Sigmoid colon (tissue), 7 donors: ENCODE measurements around the gene YPEL2. TPM values are rescaled to one million over a fixed set of nuclear protein-coding genes. Genes with fewer than 3 reads are reported as not detected.
A peak's percentile ranks its signal among the peaks of the same experiment; 100 is the strongest.

Experiments used
- DNase-seq: peaks from one replicate; pipeline ENCODE4 v3.0.0-alpha.2; 2019
- H3K27ac ChIP-seq, 4 donors: fragments of 200-600 bp; sonication (generic); one replicate each; pipeline ENCODE4 v1.5.1; 2016 to 2019; ENCODE audit warnings: mild to moderate bottlenecking in 1 of 4
- H3K27me3 ChIP-seq, 3 donors: fragments of 200-600 bp; sonication (generic); one replicate each; pipeline ENCODE4 v1.5.1; 2019; ENCODE audit warnings: mild to moderate bottlenecking in 1 of 3
- H3K36me3 ChIP-seq, 4 donors: fragments of 200-600 bp; sonication (generic); one replicate each; pipeline ENCODE4 v1.5.1; 2016 to 2019
- H3K4me1 ChIP-seq, 4 donors: fragments of 200-600 bp; sonication (generic); one replicate each; pipeline ENCODE4 v1.5.1; 2017 to 2019
- H3K4me3 ChIP-seq, 4 donors: fragments of 200-600 bp; sonication (generic); one replicate each; pipeline ENCODE4 v1.5.1; 2017 to 2019; ENCODE audit warnings: mild to moderate bottlenecking in 2 of 4, moderate library complexity in 1 of 4
- H3K9me3 ChIP-seq, 4 donors: fragments of 200-600 bp in 3 of 4; sonication (generic) in 3 of 4; one replicate each; pipeline versions ENCODE4 v1.5.1 to v1.6.1; 2013 to 2019
- CTCF ChIP-seq, 4 experiments: fragments of 450-650 bp in 3 of 4; fragments of 200-600 bp in 1 of 4; IDR thresholded peaks; one replicate each; pipeline ENCODE4 v1.5.1; 2016 to 2019; ENCODE audit warnings: antibody characterized with exemption in 4 of 4, mild to moderate bottlenecking in 3 of 4, moderate library complexity in 2 of 4
- EP300 ChIP-seq, 4 donors: sonication (generic); formaldehyde crosslinking; IDR thresholded peaks; one replicate each; pipeline ENCODE4 v1.6.1; 2017; ENCODE audit warnings: antibody characterized with exemption in 4 of 4
- POLR2A ChIP-seq, 2 donors: fragments of 450-650 bp; IDR thresholded peaks; one replicate each; pipeline ENCODE4 v1.6.1; 2016; ENCODE audit warnings: antibody characterized with exemption in 2 of 2, mild to moderate bottlenecking in 2 of 2, moderate library complexity in 2 of 2
- POLR2AphosphoS5 ChIP-seq, 4 donors: sonication (generic); formaldehyde crosslinking; IDR thresholded peaks; one replicate each; pipeline ENCODE4 v1.6.1; 2017; ENCODE audit warnings: antibody characterized with exemption in 4 of 4
- WGBS, 2 donors: extraction: QIAGEN DNeasy Blood & Tissue Kit; methylation state at CpG; one replicate each; pipeline ENCODE4 v1.1.7; 2013; 5-methylcytosine and 5-hydroxymethylcytosine counted together
- intact Hi-C: fragments of 100-400 bp; cut with DNase I; formaldehyde crosslinking; loops from one replicate; pipeline ENCODE4 v1.15.1; 2023
- polyA plus RNA-seq, 3 donors: library from polyadenylated mRNA; stranded (reverse); fragments of 200-250 nt; gene quantifications; one replicate each; pipeline ENCODE4 v1.2.3, GENCODE V29; 2013
- total RNA-seq, 4 donors: library from RNA; depleted of rRNA; stranded (reverse); fragments of >200 nt; gene quantifications; one replicate each; pipeline ENCODE4 v1.1.0, GENCODE V29; 2016
- donor health status: healthy with polysubstance abuse.
- donor health status: Bipolar disorder and iron deficiency.
- donor health status: healthy.

Gene YPEL2
- total and polyA plus RNA-seq, 7 donors = 10.2 to 35.7 (median 25.8) TPM

DNA sequence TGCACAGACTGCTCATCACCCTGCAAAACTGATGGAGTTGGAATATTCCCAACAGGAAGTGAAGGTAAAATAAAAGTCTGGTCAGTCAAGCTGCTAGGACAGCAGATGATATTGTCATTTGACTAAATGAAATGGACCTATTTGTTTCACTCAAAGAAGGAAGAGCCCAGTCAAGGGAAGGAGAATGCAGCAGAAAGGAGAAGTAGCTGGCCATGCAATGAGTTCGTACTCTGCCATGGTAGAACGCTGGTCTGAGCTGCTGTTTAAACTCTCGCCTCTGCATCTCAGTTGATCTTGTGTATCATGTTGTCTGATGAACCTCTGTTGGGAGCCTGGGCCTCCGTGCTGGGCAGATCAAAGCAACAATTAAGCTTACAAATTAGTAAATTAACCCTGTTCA, 15.6 kb upstream of the YPEL2 start:
- no peak for DNase-seq
- 70 to 75% methylated on average over 4 of the region's 4 CpGs for WGBS, 2 donors
- no peak for TF ChIP-seq POLR2AphosphoS5 (IDR thresholded peaks at IDR 0.05)
- TF ChIP-seq EP300 (IDR thresholded peaks at IDR 0.05) = no peak
- TF ChIP-seq CTCF (IDR thresholded peaks at IDR 0.05) = no peak
- TF ChIP-seq POLR2A (IDR thresholded peaks at IDR 0.05) = no peak
- Histone ChIP-seq H3K27me3 (no peaks in the 10 kb centered on the region), H3K27ac (no peak overlapping the region), H3K36me3 (no peaks in the 10 kb centered on the region), H3K4me1 (peaks cover 0 to 5% (median 0%) of the 10 kb centered on the region in 4 donors), H3K9me3 (no peaks in the 10 kb centered on the region), H3K4me3 (no peak overlapping the region)
- intact Hi-C loops = no loop called here

GRCh38 chr17:59327121-59327980, 4.1 kb upstream of the YPEL2 start:
- DNase-seq = no peak
- Histone ChIP-seq H3K9me3 (no peaks in the 10 kb centered on the region), H3K36me3 (no peaks in the 10 kb centered on the region), H3K27me3 (no peaks in the 10 kb centered on the region), H3K4me3 (no peak overlapping the region), H3K27ac (no peak overlapping the region), H3K4me1 (peaks cover 0 to 27% (median 23%) of the 10 kb centered on the region in 4 donors)
- TF ChIP-seq POLR2A (IDR thresholded peaks at IDR 0.05) (no peak), POLR2AphosphoS5 (IDR thresholded peaks at IDR 0.05) (no peak), EP300 (IDR thresholded peaks at IDR 0.05) (no peak), CTCF (IDR thresholded peaks at IDR 0.05) (no peak)
- 78 to 83% methylated on average over 5 of the region's 5 CpGs for WGBS, 2 donors
- intact Hi-C loops = no loop called here

- no peak for DNase-seq
- TF ChIP-seq POLR2A (IDR thresholded peaks at IDR 0.05) (no peak), POLR2AphosphoS5 (IDR thresholded peaks at IDR 0.05) (no peak), CTCF (IDR thresholded peaks at IDR 0.05) (no peak), EP300 (IDR thresholded peaks at IDR 0.05) (no peak)
- Histone ChIP-seq H3K4me3 (no peak overlapping the region), H3K4me1 (peaks cover 0 to 29% (median 24%) of the 10 kb centered on the region in 4 donors), H3K36me3 (no peaks in the 10 kb centered on the region), H3K27me3 (no peaks in the 10 kb centered on the region), H3K27ac (no peak overlapping the region), H3K9me3 (no peaks in the 10 kb centered on the region)
- intact Hi-C loops = no loop called here
Measured at GRCh38 chr17:59327981-59328290, 3.5 kb upstream of the YPEL2 start.

GRCh38 chr17:59328601-59329000, 2.9 kb upstream of the YPEL2 start:
- TF ChIP-seq CTCF (IDR thresholded peaks at IDR 0.05) (no peak), POLR2A (IDR thresholded peaks at IDR 0.05) (no peak), EP300 (IDR thresholded peaks at IDR 0.05) (no peak), POLR2AphosphoS5 (IDR thresholded peaks at IDR 0.05) (no peak)
- Histone ChIP-seq H3K27ac (peak overlapping the region; percentile 49 to 98 (median 94)), H3K4me3 (no peak overlapping the region), H3K36me3 (no peaks in the 10 kb centered on the region), H3K9me3 (no peaks in the 10 kb centered on the region), H3K4me1 (peaks cover 0 to 36% (median 31%) of the 10 kb centered on the region in 4 donors), H3K27me3 (no peaks in the 10 kb centered on the region)
- no peak for DNase-seq
- WGBS, 2 donors = 77 to 86% methylated on average over 2 of the region's 2 CpGs
- intact Hi-C loops = no loop called here
